HG02763 (cell line): Measurements from ENCODE around the gene FTCDNL1.

ENCODE experiments used
- ATAC-seq: cut with Tn5 transposase; IDR thresholded peaks from one replicate; pipeline ENCODE4 v1.9.1; 2021; ENCODE audit warnings: mild to moderate bottlenecking, moderate library complexity; ENCODE audit not compliant: unreplicated experiment

Gene FTCDNL1

DNA sequence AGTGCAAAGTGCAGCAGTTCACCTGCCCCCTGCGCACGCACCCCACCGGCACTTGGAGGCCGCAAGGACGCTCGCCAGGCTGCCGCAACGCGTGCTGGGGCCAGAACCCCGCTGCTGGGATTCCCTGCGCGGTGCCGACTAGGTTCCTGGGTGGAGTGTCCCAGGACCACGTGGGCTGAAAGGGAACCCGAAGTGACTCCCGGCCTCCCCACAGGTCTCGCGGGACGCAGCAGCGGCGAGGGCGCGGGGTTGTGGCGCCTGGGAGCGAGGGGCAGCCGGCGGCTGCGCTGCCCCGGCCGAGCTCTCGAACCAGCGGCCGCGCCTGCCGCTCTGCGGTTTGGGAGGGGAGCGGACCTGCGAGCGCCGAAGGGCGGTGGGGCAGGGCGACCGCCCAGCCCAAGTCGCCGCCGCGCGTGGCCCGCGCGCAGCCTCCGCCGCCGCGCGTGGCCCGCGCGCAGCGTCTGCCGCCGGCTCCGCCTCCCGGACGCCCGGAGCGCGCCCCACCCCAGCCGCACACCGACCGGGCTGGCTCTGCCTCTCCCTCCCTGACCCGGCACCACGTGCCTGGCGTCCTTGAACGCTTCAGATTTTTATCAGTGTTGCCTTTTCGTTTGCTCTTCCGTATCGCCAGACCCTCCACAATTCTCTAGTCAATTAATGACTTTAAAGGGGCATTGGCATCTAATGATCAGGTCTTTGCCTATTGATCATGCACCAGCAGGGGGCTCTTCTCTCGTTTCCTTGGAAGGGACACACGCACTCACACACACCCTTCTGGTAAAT is at the start of gene FTCDNL1:
Gene FTCDNL1, minus strand, starts transcription at position 475 of the 783 bp plus-strand sequence. CDS start 2,230 bp downstream, outside the sequence.
- peak; percentile 97 for ATAC-seq

DNA sequence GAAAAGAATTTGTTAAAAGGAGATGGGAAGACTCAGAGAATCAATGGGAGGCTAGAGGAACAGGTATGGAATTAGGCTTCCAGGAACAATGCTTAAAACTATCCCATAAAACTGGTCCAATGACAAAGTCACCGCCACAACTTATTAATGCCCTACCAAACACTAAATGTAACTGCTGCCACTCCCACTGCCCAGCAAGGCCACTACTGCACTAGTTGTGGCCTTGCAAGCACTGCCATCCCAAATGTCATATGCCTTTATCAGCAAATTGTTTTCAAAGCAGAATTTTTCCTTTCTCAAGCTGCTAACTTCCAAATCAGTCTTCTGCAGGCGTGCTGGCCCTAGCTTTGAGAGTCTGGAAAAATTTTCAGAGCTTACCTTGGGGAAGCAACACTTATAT is 45.6 kb upstream of the FTCDNL1 start:
- no peak for ATAC-seq

- ATAC-seq, result no peak
Observed at GRCh38 chr2:199895406-199895805, 44.4 kb upstream of the FTCDNL1 start.

DNA sequence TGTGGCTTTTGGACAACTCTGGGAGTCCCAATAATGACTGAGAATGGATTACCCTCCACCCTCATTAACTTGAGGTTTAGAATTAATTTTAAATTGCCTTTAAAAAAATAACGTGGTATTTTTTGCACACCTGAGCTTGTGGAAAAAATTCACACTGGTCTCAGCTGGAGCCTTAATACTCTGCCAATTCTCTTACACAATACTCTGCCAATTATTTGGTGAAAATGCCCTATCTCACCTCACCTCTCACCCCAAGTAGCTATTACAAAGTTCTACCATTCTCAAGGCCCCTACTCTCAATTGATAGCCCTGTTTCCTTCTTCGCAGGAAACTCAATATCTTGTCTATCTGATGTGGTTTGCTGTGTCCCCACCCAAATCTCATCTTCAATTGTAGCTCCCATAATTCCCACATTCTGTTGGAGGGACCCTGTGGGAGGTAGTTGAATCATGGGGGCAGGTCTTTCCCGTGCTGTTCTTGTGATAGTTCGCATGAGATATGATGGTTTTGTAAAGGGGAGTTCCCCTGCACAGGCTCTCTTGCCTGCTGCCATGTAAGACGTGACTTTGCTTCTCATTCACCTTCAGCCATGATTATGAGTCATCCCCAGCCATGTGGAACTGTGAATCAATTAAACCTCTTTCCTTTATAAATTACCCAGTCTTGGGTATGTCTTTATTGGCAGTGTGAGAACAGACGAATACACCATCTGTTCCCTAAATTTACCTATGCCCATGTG is 32.7 kb upstream of the FTCDNL1 start:
- no peak for ATAC-seq

DNA sequence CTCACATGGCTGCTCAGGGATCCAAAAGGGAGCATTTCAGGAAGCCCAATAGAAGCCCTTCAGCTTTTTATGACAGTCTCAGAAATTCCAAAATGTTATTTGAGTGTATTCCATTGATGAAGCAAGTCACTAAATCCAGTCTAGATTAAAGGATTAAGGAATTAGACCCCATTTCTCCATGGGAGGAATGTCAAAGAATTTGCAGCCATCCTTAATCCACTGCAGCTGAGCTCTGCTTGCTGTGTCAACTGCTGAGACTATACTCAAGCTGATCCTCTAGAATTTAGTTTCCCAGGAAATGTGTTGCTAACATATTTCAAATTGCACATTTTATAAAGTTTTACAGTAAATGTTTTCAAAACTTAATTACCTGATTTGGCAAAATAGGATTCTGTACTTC is 31.7 kb upstream of the FTCDNL1 start:
- no peak for ATAC-seq

DNA sequence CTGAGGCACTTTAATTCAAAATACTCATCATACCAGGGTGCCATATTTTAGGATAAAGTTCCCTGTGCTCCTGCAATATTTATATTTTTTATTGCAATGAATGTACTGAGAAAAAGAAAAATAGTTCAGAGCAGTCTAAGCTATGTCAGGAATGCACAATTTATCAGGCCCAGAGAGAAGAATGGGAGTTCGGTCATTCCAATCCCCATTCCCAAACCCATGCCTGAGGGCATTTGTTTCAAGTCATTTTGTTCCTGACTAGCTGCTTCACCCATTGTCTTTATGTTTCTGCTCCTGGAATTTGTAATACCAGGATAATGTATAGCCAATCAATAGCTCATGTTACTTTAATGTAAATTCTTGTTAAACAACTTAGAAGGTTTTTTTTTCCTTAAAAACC is 24.4 kb upstream of the FTCDNL1 start:
- ATAC-seq, result no peak

- no peak for ATAC-seq
Observed at GRCh38 chr2:199874209-199874608, 23.2 kb upstream of the FTCDNL1 start.

GRCh38 chr2:199870581-199870980 is 19.6 kb upstream of the FTCDNL1 start:
- ATAC-seq, result no peak

DNA sequence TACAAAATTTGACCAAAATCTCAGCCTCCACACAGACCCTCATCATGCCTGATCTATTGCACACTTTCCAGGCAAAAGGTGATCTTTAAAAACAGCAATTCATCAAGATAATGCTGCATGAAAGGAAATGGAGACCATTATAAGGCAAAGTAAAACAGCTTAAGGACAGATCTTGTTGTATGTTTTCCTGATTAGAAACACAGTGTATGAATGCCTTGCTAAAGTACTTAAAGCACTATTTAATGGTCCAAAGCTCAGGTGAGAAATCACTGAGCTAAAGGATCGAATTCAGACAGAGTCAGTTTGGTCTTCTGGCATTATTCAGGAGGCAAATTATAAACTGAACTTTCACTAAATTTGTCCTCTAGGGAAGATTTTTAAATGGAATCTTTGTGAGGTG is 18.7 kb upstream of the FTCDNL1 start:
- ATAC-seq, result no peak

DNA sequence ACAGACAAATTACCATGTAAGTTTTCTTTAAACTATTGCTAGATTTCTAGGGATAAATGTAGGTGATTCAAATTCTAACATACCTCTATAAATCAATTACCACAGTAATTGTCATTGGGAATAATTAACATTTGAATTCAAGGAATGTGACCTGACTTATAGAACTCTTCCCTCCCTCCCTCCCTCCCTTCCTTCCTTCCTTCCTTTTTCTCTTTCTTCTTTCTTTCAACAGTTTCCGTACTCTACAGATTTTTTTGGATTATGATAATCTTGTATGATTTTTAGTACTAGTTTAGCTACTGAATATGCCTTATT is 18.2 kb upstream of the FTCDNL1 start:
- ATAC-seq, result no peak

DNA sequence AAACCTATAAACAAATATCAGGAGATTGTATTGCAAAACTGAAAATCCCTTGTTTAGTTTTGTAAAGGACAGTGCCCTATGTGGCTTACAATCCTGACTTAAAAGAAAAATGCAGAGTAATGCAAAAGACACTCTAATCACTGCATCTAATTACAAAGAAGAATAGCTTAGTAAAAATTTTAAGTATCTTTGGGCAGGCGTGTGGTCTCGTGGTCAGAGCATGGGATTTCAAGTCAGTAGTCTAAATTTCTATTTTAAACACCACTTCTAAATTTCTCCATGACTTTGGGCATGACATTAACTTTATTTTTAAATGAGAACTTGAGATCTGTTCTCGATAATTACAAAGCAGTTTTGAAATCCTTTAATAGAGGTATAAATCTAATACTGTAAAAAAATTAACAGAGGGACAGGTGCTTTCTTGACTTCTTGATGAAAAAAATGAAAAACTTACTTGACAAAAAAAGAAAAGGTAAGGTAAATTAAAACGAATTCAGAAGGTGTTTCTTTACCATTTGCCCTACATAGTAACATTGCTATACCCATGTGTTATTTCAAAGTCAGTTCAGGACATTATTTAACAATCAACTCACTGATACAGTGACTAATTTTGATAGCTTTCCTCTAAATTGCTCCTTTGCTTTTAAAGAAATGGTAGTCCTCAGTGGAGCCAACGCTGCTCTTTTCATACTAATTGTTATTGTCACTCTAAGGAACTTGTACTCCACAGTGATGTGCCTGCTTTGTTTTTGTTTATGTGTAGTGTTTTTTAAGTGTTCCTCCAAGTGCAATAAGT is 17.6 kb upstream of the FTCDNL1 start:
- ATAC-seq, result no peak

DNA sequence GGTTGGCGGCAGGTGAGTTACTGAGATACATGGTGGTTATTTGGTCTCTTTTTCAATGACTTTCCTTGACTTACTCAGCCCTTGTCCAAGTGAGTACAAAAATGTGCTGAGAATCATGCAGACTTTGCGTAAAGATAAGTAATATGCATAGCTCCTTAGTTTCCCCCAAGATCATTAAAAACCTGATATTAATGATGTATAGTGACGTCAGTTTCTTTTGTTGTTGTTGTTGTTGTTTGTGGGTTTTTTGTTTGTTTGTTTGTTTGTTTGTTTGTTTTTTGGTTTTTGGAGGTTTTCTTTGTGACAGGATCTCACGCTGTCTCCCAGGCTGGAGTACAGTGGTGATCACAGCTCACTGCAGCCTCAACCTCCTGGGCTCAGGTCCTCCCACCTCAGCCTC is 14.9 kb upstream of the FTCDNL1 start:
- no peak for ATAC-seq

- no peak for ATAC-seq
Observed at GRCh38 chr2:199862788-199863187, 11.8 kb upstream of the FTCDNL1 start.

DNA sequence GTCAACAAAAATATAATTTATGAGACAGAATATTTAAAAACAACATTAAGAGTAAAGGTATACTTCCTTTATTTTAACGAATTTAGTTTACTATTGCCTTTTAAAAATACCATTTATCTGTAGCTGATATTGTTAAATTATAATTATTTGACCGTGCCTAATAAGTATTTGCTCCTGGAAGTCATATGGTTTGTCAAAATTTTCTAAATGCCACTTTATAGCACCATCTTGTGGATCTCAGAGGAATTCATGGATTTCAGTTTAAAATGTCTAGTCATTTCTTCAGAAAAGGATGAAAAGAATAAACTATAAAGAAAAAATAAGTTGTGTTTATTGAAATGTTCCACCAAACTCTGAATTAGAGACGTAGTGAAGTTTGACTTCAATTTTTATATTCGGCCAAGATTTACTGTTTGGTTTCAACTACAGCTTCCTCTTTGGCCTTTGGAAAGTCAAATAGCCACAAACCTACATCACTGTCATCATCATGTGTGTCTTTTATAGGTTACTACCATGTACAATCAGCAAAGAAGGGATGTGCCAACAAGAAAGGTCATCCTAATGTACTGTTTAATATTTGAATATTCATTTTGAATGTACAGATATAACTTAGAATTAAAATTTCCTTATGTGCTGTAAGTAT is 10.3 kb upstream of the FTCDNL1 start:
- no peak for ATAC-seq

GRCh38 chr2:199855812-199856211 is 4.8 kb upstream of the FTCDNL1 start:
- ATAC-seq, result no peak

DNA sequence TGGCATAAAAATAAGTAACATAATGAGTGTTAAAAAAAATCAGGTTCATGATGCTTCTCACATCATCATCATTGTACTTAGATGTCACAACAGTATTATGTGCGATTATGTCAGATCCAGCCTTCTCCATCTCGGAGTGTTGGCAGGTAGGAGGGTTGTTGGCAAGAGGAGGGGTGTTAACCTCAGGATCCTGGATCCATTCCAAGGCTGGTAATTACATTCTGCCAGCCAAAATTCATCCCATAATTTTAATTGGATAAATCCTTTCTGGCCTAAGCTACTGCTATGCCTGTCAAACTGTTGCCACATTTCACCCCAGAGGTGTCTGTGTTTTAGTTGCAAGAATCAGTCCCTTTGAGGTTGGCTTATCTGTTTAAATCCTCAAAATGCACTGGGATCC is 891 bp upstream of the FTCDNL1 start:
- no peak for ATAC-seq

DNA sequence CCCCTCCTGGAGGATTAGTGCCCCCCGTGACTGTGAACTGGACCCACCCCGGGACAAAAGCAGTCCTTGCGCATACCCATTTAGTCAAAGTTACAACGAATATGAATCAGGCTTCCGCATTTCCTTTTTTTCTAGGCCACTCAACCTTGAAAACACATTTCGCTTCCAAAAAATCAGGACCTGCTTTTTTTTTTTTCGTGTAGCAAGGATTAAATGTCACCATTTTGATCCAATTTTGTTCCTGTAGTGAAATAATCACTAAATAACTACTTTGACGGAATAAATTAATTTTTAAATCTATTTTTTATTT is 464 bp upstream of the FTCDNL1 start:
- no peak for ATAC-seq

GRCh38 chr2:199850218-199850717 is 724 bp downstream of the FTCDNL1 start:
- ATAC-seq, result no peak

DNA sequence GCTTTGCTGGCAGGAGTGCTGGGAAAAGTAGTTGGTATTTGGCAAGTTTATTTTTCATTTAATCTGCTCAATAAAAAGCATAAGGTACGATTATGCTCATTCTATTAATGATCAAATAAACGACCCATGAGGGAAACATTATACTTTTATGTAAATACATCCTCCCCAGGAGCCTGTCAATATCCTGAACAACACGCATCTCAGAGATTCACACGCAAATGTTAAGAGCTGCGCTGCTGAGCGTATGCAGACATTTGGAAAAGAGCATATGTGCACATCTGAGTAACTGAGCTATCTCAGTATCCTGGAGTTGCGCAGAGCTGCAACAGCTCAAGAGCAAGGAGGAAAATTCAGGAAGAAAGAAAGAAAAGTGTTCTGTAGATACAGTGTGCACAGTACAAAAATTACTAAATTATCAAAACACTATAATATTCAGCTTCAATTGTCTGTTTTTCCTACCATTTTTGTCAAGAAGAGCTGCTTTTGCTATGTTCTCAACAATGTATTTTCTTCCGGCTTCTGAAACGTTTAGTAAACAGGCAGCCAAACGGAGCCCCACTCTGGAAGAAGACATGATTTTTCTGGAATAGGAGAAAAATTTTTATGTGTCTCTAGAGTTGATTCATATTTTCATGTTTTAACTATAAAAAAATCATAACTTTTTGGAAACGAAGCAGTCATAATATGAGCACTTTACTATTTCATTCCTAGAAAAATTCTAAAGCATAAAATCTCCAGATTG is 2.4 kb downstream of the FTCDNL1 start:
- no peak for ATAC-seq

- no peak for ATAC-seq
Observed at GRCh38 chr2:199847181-199847864, 3.7 kb downstream of the FTCDNL1 start.
